OCI-LY1 (cell line): Measurements from ENCODE around the gene UPP2.

Experiments used
- CTCF ChIP-seq: fragments of 200-600 bp; sonication (generic), shearing (Covaris generic); IDR thresholded peaks from 2 replicates; pipeline ENCODE4 v1.5.1; 2017; ENCODE audit warnings: mild to moderate bottlenecking, antibody characterized with exemption, low read length, moderate library complexity, mixed read lengths
- EZH2 ChIP-seq: fragments of 200-600 bp; sonication (generic), shearing (Covaris generic); IDR thresholded peaks from 2 replicates; pipeline ENCODE4 v1.8.0; 2017; ENCODE audit warnings: borderline replicate concordance, mixed run types, mild to moderate bottlenecking, antibody characterized with exemption, low read length, moderate library complexity, mixed read lengths

- TF ChIP-seq CTCF (no peak), EZH2 (no peak)
Measured at GRCh38 chr2:158125756-158126498, 24.3 kb downstream of the UPP2 start.
